GM21825 (cell line): ENCODE results near the gene ADA.

Experiments used
- ATAC-seq: cut with Tn5 transposase; IDR thresholded peaks from one replicate; pipeline ENCODE4 v1.9.1; 2021; ENCODE audit warnings: mild to moderate bottlenecking, moderate library complexity; ENCODE audit not compliant: unreplicated experiment

The ADA gene

DNA sequence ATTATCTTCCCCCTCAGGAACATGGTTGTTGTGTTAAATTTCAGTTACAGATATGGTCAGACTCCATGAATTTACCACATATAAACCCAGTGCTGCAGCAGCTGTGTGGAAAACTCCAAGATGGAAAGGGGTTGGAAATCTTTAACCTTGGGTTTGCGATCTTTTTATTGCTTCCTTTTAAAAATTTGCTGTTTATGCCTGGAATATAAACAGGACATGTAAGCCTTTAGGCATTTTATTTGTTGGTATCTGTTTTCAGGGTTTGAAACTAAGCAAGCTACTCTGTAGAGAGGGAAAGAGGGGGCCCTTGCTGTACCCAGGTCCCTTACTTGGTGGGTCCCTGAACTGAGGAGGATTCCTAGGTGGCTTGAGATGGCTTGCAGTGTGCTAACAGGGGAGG, 68.3 kb downstream of the ADA start:
- no peak for ATAC-seq

DNA sequence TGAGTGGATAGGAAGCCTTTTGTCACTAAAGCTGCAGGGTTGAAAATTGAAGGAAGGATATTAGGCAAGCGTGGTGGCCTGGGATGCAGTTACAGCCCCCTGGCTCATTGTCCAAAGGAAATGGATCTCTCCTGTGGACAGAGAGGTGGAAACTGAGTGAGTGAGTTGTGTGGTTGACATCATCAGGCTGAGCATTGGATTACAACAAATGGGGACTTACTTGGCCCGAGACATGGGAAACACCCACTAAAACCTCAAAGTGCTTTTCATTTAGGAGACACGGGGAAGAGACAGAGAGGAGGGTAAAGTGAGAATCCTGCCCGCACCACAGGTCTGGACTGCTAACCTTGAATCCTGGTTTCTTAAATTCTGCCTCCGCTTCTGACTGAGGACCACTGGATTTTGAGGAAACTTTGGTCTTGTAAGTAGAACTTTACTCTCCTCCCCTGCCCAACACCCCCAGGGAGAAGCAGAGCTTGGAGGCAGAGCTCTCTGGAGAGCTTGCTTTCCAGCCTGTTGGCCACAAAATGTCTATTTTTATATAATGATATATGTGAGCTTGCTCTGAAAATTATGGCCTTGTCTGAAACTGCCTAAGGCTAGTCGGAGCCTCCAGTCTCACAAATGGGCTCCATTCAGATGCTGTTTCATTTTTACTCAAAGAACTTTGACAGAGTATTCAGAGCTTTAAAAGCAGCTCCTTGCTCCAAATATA, 69.0 kb downstream of the ADA start, which contains the start of gene PKIG:
PKIG (plus strand) TSS at position 269 of the 715 bp plus-strand sequence. CDS start 31,978 bp downstream, outside the sequence.
- ATAC-seq = no peak

GRCh38 chr20:44581515-44581914, 70.0 kb downstream of the ADA start:
- no peak for ATAC-seq

- ATAC-seq = no peak
Observed at GRCh38 chr20:44580581-44581268, 70.8 kb downstream of the ADA start.

DNA sequence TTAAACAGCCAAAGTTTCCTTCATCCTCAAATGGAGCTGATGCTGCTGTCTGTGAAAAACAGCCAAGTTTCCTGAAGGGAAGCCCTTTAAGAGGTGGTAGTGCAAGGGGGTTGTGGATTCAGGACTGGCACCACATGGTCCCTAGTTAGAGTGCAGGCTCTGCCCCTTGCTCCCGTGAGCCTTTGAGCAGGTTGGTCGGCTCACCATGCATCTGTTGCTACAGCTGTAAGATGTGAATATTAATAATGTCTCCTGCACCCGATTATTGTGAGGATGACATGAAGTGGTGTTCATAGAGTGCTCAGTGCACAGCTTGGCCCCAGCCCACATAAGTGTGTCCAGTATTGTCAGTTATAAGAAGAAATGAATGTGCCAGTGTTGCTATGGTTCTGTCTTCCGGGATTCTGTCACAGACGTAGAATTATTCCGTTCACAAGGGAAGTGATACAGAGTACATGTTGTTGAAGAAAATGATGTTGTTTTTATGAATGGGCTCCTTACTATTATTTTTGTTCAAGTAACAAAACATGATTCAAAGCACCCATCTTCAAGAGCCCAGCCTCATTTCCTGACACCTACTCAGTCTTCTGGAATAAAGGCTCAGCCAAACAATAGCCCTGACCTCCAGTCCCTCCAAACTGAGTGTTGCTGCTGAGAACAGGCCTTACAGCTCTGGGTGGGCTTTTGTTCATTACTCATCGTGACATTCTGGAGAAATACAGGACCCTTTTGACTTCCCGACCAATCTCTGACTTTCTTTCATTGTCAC, 72.0 kb downstream of the ADA start:
- ATAC-seq = no peak

DNA sequence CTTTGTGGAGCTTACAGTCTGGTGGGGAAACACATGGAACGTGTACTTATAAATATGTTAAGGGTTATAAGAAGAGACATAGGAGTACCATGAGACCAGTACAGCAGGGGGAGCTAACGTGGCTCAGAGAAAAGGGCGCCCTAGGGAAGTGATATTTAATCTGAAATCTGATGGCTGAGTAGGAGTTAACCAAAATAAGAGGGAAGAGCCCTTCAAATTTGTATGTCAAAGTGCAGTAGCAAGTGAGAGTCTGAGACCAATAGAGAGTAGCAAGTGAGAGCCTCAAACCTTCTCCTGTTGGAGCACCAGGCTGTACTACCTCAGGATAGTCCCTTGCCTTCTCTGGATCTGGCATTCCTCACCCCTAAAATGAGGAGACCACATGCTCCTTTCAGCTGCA, 75.2 kb downstream of the ADA start:
- ATAC-seq = no peak

- ATAC-seq = no peak
Observed at GRCh38 chr20:44574372-44574771, 77.1 kb downstream of the ADA start.

GRCh38 chr20:44573501-44573869, 78.0 kb downstream of the ADA start:
- no peak for ATAC-seq

DNA sequence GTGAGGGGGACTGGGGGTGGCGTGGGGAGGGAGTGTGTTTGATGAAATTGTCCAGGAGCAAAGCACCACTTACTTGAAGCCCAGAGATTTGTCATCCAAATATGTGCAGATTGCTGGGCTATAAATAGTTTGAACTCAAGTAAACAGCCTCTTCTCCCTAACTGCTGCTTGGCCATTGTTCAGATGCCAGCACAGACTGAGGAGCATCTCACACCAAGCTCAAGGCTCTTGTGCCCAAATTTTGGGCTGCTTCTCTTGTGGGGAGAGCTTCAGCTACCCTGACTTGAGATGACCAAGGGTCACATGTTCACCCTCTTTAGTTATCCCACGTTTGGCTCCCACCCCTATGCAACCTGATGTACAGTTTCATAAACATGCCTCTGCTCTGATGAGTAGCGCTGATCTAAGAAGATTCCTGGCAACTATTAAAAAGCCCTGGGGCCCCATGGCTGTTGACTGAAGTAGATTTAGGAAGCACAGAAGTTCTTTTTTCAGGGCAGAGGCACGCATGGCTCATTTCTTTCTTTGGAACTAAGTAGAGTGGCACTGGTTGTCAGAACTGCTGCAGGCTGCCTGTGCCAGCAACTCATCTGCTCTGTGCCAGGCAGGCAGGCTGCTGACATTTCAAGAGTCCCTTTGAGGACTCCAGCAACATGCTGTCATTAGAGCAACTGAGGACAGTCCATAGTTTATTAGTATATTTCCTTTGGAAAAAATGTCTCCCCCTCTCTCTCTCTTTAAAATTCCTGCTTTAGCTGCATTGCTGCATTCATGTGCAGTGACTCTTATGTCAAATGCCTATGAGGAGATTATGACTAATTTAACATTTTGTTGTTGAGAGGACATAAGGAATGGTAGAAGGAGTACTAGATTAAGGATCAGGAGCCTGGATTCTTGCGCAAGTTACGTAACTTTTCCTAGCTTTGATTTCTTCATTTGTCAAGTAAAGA, 78.7 kb downstream of the ADA start:
- ATAC-seq = no peak

DNA sequence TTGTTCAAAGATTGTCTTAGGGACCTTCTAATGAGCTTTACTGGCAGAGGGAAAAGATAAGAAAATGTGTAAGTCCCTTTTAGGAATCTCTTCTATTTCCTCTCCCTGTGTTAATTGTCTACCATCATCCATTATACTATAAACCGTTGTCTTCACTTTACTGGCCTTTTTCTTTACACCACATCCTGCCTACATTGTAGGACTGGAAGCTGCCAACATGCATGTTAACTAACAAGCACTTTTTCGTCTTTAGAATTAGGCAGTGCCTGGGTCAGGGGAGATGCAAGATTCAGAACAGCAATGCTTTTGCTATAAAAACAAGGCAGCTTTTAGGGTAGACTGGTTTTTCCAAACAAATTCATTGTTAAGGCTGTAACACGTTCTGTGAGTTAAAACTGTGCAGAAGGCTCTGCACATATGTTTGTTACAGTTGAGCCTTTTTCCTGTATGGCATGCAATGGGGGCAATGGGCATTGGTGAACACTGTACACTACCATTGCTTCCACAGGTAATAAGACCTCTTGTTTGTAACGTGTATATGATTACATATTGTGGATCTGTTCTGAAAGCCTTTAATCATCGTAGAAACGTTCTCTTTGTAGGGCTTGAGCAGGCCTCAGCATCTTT, 80.0 kb downstream of the ADA start:
- no peak for ATAC-seq

GRCh38 chr20:44570367-44570766, 81.1 kb downstream of the ADA start:
- ATAC-seq = no peak
